Measurements from ENCODE around the gene APOBR.
A peak's percentile ranks its signal among the peaks of the same experiment; 100 is the strongest.
"Not testable (repeated sequence)": the region's sequence is repeated elsewhere in the genome, so short reads cannot be mapped to it uniquely, and the experiment has no call there.

Gene APOBR

DNA sequence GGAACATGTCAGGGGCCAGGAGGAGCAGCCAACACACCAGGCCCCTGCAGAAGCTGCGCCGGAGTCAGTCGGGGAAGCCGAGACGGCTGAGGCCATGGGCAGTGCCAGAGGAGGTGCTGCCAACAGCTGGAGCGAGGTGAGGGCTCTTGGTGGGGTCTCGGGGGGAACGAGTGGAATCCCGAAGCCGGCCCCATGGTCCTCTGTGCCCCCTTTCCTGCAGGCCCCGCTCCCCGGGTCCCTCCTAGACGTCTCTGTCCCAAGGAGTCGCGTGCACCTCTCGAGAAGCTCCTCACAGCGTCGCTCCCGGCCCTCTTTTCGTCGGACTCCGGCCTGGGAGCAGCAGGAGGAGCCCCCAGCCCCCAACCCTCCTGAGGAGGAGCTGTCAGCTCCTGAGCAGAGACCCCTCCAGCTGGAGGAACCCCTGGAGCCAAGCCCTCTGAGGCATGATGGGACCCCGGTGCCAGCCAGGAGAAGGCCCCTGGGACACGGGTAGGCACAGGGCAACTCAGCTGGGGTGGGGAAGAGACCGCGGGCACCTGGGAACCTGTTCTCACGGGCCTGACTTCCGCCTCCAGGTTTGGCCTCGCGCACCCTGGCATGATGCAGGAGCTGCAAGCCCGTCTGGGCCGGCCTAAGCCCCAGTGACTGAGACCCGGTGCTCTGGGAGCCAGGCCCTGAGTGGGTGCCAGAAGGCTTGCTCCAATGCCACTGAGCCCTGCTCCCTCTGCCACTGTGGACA lies 3.6 kb downstream of the APOBR start:
- DNase-seq (ENCODE audit: low read depth, low spot score) = no peak

DNA sequence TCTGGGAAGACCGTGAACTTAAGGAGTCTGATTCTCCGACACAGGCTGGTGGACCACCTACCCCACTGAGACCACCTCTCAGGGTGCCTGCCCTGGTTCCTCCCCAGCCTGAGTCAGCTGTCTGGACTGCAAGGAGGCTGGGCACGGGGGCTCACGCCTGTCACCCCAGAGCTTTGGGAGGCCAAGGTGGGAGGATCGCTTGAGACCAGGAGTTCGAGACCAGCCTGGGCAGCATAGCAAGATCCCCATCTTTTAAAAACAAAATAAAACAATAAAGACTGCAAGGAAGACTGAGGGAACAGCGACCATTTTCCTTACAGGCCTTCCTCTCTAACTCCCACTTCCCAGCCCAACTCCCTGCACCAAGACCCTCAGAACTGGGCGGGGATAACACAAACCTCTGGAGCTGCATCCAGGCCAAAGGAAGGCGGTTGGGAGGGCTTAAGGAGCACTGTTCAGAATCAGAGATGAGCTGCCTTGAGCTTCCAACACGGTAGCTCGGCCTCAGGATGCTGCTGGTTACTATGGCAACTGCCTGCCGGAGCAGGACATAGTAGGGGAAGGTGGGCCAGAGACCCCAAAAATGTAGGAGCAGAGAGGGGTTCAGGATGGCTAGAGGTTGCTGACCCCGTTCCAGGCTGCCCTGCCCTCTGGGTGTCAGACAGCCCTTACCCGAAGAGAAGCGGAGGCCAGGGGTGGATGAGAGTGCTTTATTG lies 4.4 kb downstream of the APOBR start:
- DNase-seq (ENCODE audit: low read depth, low spot score) = no peak

DNA sequence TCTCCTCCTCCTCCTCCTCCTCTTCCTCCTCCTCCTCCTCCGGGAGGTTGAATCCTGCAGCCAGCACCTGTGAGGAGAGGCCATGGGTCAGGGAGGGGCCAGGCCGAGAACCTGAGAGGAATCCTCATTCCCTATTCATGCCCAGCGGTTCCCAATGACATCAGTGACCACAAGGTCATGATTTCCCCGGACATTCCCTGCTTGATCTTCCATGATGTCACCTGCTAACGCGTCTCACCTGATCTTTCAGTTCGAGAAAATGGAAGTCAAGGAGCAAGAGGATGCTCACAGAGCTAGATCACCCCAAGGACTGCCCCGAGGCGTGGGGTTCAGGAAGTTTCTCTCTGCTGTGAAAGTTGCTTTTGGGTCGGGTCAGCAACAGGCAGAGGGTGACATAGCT lies 5.4 kb downstream of the APOBR start:
- no peak for DNase-seq (ENCODE audit: low read depth, low spot score)

DNA sequence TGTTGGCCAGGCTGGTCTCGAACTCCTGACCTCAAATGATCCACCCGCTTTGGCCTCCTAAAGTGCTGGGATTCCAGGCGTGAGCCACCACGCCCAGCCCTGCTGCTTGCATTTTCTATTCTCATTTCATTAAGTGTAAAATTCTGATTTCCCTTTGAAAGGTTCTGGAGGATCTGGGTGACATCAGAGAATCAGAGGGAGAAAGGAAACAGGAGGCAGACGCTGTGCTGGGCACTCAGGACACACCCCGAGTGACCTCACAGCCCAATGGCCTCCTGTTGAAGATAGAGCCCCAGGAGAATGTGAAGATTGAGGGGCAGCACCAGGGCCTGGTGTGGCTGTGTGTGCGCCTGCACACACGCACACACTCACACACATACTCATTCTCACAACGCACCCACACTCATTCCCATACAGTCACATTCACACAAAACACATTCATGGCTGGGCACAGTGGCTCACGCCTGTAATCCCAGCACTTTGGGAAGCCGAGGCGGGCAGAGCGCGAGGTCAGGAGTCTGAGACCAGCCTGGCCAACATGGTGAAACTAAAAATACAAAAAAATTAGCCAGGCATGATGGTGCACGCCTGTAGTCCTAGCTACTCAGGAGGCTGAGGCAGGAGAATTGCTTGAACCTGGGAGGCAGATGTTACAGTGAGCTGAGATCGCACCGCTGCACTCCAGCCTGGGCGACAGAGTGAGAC lies 6.2 kb downstream of the APOBR start:
- DNase-seq (ENCODE audit: low read depth, low spot score) = not testable (repeated sequence)

DNA sequence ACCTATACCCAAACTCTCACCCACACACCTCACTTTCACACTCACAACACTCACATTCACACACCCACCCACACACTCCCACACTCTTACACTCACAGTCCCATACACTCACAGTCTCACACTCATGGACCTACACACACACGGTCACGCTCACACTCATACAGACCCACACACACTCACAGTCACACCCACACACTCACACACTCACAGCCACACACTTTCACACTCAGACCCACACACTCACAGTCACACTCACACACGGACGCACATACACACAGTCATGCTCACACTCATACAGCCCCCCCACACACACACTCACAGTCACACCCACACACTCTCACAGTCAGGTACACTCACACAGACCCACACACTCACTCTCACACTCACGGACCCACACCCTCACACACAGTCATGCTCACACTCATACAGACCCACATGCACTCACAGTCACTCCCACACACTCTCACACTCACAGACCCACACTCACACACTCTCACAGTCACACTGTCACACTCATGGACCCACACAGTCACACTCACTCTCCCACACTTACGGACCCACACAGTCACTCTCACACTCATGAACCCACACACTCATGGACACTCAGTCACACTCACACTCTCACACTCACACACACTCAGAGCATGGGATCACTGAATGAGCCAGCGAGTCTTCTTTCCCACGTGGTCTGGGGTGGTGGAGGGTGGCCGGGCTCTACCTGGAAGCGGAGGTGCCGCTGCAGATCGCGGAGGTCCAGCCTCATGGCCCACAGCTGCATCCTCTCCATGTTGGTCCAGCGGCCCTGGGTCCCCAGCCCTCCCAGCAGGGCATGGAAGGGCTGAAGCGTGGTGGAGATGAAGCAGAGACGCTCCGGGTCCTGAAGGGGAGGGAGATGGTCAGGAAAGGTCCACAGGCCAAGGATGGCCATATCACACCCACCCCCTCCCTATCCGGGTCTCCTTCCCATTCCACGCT lies 7.1 kb downstream of the APOBR start:
- DNase-seq (ENCODE audit: low read depth, low spot score) = no peak

DNA sequence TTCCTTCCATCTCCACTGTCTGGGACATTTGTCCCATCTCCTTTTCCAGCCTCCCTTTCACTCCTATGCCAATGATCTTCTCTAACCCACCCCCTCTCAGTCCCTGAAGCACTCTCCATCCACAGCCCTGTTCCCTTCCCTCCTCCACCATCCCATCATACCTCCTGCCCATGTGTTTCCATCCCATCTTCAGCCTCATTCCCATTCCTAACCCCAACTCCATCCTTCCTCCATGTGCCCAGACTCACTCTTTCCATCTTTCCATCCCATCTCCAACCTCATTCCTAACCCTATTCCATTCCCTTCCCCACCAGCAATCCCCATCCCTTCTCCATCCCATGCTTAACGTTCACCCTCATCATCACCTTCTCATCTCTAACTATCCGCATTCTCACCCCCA lies 7.8 kb downstream of the APOBR start:
- DNase-seq (ENCODE audit: low read depth, low spot score) = no peak

DNA sequence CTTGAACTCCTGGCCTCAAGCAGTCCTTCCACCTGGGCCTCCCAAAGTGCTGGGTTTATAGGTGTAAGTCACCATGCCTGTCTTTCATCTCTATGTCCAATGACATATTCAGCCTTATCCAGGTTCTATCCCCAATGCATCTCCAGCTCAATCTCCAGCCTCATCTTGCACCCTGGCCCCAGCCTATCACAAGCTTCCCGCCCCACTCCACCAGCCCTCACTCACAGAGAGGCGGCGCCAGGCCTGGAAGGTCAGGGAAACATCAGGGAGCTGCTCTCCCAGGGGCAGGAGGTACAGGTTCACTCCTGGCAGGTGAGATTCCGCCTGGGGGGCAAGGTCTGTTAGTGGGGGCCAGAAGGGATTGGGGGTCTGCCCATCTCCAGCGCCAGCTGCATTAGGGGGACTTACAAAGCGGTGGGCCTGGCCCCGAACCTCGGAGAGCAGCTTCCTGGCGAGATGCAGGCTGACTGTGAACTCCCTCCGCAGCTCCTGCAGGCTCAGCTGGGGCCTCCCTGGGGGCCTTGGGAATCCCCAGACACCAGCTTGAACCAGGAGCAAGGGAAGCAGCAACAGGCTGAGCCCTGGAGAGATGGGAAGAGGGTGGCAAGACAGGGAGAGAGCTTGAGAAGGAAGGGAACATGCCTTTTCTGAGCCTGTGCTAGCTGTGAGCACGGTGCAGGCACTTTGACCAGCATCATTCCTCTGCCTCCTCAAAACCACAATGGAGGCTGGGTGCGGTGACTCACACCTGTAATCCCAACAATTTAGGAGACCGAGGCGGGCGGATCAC lies 9.2 kb downstream of the APOBR start:
- DNase-seq (ENCODE audit: low read depth, low spot score) = peak; percentile 32

DNA sequence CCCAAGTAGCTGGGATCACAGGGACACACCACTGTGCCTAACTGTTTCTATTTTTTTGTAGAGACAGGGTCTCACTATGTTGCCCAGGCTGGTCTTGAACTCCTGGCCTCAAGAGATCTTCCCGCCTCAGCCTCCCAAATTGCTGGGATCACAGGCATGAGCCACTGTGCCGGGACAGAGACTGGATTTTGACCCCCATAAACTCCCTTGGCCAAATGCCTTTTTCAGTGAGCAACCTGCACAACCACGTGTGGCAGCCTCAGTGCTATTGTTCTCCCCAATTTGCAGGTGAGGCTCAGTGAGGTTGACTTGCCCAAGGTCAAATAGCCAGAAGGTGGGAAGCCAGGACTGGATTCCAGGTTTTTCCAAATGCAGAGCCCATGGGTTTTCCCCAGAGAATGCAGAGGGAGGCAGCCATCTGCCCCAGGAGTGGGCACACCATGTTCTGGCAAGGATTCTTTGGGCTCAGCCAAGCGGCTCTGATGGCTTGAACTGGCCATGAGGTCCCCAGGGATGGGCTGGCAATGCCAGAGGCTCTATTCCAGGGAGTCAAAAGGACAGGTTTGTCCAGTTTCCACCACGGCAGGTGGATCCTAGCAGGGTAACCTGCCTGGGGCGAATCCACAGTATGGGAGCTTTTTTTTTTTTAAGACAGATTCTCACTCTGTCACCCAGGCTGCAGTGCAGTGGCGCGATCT lies 10.4 kb downstream of the APOBR start:
- DNase-seq (ENCODE audit: low read depth, low spot score) = peak; percentile 83

DNA sequence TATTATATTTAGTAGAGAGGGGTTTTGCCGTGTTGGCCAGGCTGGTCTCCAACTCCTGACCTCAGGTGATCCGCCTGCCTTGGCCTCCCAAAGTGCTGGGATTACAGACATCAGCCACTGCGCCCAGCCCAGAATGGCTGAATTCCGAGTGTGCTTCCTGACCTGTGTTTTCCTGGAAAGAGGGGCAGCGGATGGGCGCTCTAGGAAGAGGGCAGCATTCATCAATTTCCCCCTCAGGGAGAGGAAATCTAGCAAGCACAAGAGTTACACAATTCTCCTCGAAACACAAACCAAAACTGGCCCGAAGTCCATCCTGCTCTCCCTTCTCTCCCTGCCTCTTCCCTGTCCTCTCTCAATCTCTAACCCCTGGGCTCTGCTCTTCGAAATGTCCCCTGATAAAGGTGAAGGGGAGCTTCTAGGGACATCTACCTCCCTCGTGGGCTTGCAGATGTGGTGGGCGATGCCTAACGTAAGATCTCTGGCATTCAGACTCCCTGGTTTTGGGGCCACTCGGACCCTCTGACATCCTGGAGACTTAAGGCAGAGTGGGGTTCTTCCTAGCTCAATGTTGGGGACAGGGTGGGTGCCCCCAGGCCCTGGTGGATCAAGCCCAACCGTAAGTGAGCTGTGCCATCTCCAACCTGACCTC lies 11.2 kb downstream of the APOBR start:
- no peak for DNase-seq (ENCODE audit: low read depth, low spot score)

DNA sequence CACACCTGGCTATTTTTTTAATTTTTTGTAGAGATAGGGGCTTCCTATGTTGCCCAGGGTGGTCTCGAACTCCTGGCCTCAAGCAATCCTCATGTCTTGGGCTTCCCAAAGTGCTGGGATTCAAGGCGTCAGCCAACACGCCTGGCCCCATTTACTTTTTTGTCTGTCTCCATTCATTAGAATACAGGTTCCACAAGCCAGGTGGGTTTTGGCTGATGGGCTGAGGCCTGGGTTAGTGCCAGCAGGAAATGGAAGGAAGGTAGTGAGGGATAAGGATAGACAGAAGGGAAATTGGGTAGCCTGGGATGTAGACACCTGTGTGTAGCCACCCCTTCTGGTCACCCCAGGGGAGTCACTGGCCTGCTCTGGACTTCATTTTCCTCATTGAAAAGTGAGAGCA lies 16.6 kb downstream of the APOBR start:
- peak; percentile 64 for DNase-seq (ENCODE audit: low read depth, low spot score)

DNA sequence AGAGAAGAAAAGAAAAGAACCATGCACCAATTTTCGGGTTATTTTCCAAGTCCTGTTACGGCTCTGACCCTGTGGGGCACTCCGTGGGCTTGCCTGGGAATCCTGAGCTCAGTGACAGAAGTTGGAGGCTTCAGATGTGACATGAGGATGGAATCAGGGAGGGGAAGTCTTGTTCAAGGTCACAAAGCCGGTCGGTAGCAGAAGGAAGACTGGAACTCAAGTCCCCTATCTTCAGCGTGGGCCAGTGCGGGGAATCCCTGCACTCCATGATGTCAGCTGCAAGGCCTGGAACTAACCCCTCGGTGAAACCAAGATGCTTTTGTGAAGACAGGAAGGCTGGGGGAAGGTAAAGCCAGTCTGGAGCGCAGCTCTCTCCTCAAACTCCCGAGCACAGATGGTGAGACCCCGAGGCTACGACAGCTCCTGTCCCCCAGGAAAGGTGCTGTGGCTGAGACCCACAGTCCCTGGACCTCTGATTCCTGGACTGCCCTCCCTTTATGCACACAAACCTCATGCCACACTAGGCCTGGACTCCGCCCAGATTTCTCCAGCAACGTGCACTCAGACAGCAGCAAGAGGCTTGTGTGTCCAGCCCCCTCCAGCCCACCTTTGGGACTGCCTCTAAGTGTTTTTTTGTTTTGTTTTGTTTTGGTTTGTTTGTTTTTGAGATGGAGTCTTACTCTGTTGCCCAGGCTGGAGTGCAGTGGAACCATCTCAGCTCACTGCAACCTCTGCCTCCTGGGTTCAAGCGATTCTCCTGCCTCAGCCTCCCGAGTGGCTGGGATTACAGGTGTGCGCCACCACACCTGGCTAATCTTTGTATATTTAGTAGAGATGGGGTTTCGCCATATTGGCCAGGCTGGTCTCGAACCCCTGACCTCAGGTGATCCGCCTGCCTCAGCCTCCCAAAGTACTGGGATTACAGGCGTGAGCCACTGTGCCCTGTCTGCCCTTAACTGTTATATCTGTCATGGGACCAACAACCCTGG lies 17.7 kb downstream of the APOBR start:
- no peak for DNase-seq (ENCODE audit: low read depth, low spot score)

DNA sequence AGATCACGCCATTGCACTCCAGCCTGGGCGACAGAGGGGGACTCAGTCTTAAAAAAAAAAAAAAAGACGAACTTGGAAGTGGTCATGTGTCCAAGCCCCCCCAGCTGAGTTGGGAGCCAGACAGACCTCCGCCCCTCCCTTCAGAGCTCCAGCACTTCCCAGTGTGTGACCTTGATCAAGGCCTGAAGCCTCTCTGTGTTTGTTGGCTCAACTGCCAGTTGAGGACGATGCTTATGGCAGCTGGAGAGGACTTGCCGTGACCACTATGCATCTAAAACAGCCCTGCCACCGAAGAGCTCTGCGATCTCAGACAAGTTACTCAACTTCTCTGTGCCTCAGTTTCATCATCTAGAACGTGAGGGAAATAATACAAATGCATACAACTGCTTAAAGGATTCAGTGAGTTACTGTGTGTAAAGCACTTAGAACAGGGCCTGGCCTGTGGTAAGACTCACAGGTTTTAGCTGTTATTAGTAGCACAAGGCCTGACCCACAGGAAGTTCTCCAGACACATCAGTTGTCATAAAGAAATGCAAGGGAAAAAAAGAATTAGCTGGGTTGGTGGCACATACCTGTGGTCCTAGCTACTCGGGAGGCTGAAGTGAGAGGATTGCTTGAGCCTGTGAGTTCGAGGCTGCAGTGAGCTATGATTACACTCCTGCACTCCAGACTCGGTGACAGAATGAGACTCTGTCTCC lies 19.2 kb downstream of the APOBR start:
- no peak for DNase-seq (ENCODE audit: low read depth, low spot score)

DNA sequence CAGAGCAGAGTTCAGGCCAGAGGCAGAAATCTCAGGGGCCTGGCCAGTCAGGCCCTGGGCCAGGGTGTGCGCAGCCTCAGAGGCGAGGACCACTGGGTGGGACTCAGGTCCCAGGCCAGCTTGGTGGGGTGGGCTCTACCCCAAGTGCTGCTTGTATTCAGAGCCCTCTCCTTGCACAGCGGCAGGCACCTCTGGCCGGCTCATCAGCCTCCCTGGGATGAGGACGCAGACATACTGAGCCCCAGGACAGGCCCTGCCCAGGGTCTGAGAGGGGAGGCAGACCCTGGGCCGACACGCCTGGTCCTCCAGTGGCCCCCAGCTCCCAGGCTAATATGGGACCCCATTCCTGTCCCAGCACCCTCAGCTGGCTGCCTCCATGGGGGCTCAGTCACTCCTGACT lies 19.8 kb downstream of the APOBR start:
- DNase-seq (ENCODE audit: low read depth, low spot score) = no peak

DNA sequence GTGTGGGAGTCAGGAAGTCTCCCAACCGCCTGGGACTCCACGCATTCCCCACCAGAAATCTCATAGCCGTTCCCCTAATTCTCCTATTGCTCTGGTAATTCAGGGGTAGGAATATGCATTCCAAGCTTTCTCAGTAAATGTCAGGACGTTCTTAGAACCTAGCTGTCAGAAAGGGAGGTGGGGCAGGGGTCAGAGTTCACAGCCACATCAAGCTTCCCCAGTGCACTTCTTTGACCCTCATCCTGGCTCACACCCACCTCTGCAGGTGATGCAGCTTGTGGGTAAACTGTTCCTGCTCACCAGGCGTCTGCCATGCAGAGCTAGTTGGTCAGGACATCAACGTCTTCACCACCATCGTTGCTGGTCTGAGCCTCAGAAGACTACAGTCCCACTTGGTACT lies 26.2 kb downstream of the APOBR start:
- no peak for DNase-seq (ENCODE audit: low read depth, low spot score)

DNA sequence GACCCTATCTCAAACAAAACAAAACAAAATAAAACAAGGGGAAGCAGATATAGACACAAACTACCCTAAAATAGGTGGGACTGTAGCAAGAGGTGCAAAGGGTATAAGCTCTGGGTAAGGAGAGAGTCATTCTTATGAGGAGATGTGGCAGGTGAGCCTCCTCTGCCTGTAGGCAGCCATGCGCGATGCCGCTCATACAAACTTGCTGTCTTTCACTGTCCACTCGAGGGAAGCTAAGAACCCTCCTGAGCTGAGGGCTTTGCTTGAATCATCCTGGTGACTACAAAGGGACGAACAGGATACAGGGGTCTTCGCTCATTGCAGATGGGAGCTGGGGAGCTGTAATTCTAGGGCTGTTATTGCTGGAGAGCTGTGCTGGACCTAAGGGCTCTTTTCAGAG lies 27.0 kb downstream of the APOBR start:
- DNase-seq (ENCODE audit: low read depth, low spot score) = no peak

DNA sequence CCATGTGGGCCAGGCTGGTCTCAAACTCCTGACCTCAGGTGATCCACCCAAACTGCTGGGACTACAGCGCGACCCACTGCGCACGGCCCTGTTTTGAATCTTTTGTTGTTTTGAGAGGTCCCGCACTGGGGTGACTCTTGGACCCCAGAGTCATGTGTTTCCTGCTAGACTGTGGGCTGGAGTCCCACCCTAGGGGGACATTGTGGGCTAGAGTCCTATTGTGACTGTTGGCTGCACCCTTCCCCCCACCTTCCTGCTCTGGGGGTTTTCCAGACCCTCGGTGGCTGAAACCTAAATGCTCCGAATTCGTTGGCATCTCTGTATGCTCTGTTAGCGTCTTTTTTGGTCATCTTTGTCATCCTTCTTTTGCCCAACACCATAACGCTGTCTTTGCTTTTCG lies 28.3 kb downstream of the APOBR start:
- no peak for DNase-seq (ENCODE audit: low read depth, low spot score)

DNA sequence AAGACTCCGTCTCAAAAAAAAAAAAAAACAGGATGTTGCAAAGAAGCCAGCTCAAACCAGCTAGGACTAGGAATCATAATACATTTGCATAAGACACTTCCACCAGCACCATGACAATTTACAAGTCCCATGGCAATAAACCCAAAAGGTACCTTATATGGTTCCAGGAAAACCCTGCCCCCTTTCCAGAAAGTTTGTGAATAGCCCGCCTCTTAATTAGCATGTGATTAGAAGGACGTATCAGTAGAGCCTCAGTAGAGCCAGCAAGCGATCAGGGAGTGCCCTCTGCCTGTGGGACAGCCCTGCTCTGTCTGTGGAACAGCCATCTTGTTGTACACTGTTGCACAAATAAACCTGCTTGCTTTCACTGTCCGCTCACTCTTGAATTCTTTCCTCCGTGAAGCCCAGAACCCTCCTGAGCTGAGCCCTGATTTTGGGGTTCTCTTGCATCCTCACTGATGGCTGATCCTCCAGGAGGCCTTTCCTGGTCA lies 30.3 kb downstream of the APOBR start:
- DNase-seq (ENCODE audit: low read depth, low spot score) = no peak
